HUES48 (cell line): ENCODE results near the gene CDCA5.

Source experiments
- H3K27ac ChIP-seq: one replicate; pipeline ENCODE4 v1.7.0; 2013; ENCODE audit warnings: low read depth, low read length, inconsistent platforms
- H3K27me3 ChIP-seq: 2 replicates; pipeline ENCODE4 v1.6.1; 2013; ENCODE audit warnings: mild to moderate bottlenecking, low read length; ENCODE audit not compliant: control insufficient read depth, insufficient read depth
- H3K36me3 ChIP-seq: 2 replicates; pipeline ENCODE4 v1.6.1; 2013; ENCODE audit warnings: low read length; ENCODE audit not compliant: control insufficient read depth, insufficient read depth
- H3K4me1 ChIP-seq: 2 replicates; pipeline ENCODE4 v1.6.1; 2013; ENCODE audit warnings: mild to moderate bottlenecking, low read length; ENCODE audit not compliant: control insufficient read depth, insufficient read depth
- H3K4me3 ChIP-seq: 2 replicates; pipeline ENCODE4 v1.5.1; 2013; ENCODE audit warnings: mild to moderate bottlenecking, low read depth, low read length
- H3K9ac ChIP-seq: 2 replicates; pipeline ENCODE4 v1.6.1; 2013; ENCODE audit warnings: mild to moderate bottlenecking, low read depth, low read length, moderate library complexity
- H3K9me3 ChIP-seq: 2 replicates; pipeline ENCODE4 v1.6.1; 2013; ENCODE audit warnings: low read length; ENCODE audit not compliant: control insufficient read depth, insufficient read depth

CDCA5 gene

DNA sequence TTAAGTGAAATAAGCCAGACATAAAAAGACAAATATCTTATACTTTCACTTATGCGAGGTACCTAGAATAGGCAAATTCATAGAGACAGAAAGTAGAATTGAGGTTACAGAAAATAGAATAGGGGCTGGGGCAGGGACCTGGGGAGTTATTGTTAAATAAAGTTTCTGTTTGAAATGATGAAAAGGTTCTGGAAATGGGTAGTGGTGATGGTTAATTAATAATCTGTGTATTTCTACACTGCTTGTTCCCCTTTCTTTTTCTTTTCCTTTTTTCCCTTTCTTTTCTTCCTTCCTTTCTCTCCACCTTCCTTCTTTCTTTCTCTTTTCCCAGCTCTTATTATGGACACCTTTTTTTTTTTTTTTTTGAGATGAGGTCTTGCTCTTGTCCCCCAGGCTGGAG, 28.3 kb downstream of the CDCA5 start:
- H3K27me3 ChIP-seq: no peaks in the 10 kb centered on the region
- no peaks in the 10 kb centered on the region for H3K9me3 ChIP-seq
- H3K9ac ChIP-seq: no peak overlapping the region
- no peaks in the 10 kb centered on the region for H3K36me3 ChIP-seq
- H3K4me1 ChIP-seq: no peaks in the 10 kb centered on the region
- H3K27ac ChIP-seq: no peak overlapping the region
- no peak overlapping the region for H3K4me3 ChIP-seq

DNA sequence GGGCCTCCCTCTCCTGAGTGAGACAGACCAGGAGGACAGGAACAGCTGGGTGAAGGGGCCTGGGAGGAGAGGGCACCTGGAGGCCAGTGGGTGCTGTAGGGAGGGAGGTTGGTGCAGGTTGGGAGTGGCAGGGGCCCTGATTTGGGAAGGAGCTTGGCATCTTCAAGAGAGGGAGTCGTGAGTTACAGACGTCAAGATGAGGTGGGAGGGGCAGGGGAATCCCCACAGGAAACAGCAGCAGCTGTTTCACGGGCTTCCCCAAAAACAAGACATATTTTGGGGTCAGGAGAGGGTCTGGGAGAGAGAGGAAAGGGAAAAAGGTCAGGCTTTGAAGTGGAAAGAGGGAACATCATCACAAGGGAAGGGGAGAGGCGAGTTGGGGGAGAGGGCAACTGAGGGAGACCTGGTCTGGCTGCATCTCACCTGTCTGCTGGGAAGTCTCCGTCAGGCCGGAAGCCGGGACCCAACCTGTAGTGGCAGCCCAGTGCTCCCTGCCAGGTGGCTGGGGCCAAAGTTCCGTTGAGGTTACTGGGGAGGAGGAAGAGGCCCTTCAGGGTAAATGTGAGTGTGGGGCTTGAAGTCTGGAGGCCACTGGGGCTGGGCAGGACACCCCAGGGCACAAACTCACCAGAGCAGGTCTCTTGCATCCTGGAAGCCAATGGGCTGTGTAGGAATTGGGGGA, 29.9 kb downstream of the CDCA5 start:
- Histone ChIP-seq H3K36me3 (no peaks in the 10 kb centered on the region), H3K9ac (no peak overlapping the region), H3K4me3 (no peak overlapping the region)

DNA sequence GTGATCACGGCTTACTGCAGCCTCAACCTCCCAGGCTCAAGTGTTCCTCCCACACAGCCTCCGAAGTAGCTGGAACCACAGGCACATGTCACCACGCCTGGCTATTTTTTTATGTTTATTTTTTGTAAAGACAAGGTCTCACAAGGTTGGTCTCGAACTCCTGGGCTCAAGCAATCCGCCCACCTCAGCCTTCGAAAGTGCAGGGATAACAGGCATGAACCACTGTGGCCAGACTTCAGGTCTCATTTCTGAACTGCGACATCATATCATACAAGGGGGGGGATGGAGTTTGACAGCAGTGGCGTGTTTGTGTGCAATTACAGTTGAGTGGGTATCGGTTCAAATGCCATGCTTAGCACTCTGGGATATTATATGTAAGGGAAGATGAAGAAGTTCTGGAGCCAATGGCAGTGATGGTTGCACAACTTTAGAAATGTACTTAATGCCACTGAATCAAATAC, 32.4 kb downstream of the CDCA5 start:
- no peak overlapping the region for H3K9ac ChIP-seq

More for the DNA sequence above, 29.9 kb downstream of the CDCA5 start:
- Histone ChIP-seq H3K9me3 (no peaks in the 10 kb centered on the region), H3K27me3 (no peaks in the 10 kb centered on the region), H3K4me1 (no peaks in the 10 kb centered on the region), H3K27ac (no peak overlapping the region)

DNA sequence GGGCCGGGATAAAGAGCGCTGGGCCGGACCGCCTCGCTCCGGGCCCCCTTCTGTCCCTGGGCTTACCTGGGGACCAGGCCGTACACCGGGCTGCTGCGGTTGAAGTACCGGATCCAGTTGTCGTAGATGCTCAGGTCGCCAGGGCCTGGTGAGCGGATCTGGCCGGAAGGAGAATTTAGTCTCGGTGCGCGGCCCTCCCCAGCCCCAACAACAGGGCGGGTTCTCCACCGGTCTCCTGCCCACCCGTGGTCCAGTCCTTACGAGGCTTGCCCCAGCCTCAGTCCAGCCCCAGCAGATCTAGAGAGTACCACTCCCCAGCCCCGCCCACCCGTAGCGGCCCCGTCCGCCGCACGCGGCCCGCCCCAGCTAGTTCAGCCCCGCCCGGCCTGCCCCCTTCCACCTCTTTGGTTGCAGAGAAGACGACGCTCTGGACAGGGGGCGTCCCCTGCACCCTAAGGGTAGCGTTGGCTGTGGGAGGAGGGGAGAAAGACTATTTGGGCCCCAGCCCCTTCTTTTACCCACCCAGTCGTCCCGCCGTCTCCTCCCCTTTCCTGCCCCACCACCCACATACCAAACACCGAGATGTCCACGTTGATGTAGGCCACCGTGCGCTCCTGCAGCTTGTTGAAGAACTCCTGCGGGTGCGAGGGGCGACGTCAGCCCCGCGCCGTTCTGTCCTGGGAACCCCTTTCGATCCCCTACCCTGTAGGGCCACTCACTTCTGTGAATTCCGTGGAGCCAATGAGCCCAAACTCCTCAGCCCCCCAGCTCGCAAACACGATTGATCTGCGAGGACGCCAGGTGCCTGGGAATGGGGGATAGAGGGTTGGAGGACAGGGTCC, 36.0 kb downstream of the CDCA5 start:
- H3K27me3 ChIP-seq: no peaks in the 10 kb centered on the region
- H3K4me3 ChIP-seq: no peak overlapping the region
- H3K27ac ChIP-seq: no peak overlapping the region
- peaks cover 25% of the 10 kb centered on the region for H3K36me3 ChIP-seq
- H3K9me3 ChIP-seq: no peaks in the 10 kb centered on the region
- no peak overlapping the region for H3K9ac ChIP-seq
- no peaks in the 10 kb centered on the region; the same call in 1 of the 2 replicates for H3K4me1 ChIP-seq

More for the DNA sequence above, 32.4 kb downstream of the CDCA5 start:
- H3K27ac ChIP-seq: no peak overlapping the region
- no peaks in the 10 kb centered on the region for H3K9me3 ChIP-seq
- H3K4me1 ChIP-seq: no peaks in the 10 kb centered on the region; the same call in 1 of the 2 replicates
- H3K36me3 ChIP-seq: no peaks in the 10 kb centered on the region
- H3K4me3 ChIP-seq: no peak overlapping the region
- no peaks in the 10 kb centered on the region for H3K27me3 ChIP-seq

DNA sequence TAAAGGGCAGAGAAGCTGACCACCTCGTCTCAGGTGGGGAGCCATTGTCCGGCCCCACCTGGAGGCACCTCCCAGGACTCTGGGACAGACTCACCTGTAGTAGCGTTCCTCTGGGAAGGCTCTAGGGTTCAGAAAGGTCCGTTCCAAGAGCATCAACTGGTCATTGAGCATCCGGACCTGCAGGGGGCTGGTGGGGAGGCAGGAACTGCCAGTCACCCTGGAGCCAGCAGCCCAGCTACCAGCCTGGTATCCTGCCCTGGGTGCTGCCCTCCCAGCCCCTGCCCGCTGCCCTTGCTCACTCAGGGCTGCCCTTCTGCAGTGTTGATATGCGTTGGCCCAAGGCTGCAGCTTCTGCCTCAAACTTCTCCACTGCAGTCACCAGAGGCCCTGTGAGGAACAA, 38.1 kb downstream of the CDCA5 start:
- Histone ChIP-seq H3K27me3 (no peaks in the 10 kb centered on the region), H3K4me1 (no peaks in the 10 kb centered on the region; the same call in 1 of the 2 replicates), H3K9ac (no peak overlapping the region), H3K36me3 (peaks cover 25% of the 10 kb centered on the region), H3K4me3 (no peak overlapping the region), H3K9me3 (no peaks in the 10 kb centered on the region), H3K27ac (no peak overlapping the region)

DNA sequence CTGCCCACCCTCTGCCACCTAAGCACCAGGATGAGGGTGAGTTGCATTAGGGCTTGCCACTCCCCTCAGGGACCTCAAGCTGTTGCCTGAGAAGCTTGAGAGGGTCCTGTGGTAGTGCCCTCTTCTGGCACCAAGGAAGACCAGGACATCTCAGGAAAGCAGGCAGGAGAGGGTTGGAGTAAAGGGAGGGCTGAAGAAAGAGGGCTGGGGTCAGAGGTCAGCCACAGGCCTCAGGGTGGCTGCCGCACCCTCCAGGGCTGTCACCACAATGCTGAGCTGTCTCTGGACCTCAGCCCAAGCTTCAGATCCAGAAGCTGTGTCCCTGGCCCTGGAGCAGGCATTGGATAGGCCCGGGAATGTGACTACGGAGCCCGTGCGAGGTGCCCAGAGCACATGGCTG, 38.8 kb downstream of the CDCA5 start:
- Histone ChIP-seq H3K36me3 (peaks cover 25% of the 10 kb centered on the region), H3K27ac (no peak overlapping the region), H3K27me3 (no peaks in the 10 kb centered on the region), H3K4me1 (no peaks in the 10 kb centered on the region; the same call in 1 of the 2 replicates), H3K9ac (no peak overlapping the region), H3K9me3 (no peaks in the 10 kb centered on the region), H3K4me3 (no peak overlapping the region)

DNA sequence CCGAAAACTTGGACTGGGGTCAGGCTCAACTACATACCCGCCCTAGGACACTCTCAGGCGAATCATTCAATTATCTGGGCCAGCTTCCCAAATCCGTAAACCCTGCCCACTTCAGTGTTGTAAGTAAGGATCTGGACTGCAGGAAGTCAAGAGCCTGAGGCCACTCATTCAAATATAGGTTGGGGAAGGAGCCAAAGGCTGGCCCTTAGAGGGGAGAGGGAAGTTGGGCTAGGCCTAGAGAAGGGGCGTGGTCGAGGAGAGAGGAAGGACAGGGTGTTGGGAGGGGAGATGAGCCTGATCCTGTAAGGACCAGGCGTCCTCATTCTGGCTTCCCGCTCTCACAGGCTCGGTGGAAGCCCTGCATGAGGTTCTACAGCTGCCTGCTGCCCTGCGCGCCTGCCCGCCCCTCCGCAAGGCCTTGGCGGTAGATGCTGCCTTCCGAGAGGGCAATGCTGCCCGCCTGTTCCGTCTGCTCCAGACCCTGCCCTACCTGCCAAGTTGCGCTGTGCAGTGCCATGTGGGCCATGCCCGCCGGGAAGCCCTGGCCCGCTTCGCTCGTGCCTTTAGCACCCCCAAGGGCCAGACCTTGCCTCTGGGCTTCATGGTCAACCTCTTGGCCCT, 39.8 kb downstream of the CDCA5 start:
- Histone ChIP-seq H3K4me3 (no peak overlapping the region), H3K9ac (no peak overlapping the region), H3K27me3 (no peaks in the 10 kb centered on the region), H3K9me3 (no peaks in the 10 kb centered on the region), H3K27ac (no peak overlapping the region), H3K4me1 (no peaks in the 10 kb centered on the region; the same call in 1 of the 2 replicates), H3K36me3 (peaks cover 25% of the 10 kb centered on the region)

DNA sequence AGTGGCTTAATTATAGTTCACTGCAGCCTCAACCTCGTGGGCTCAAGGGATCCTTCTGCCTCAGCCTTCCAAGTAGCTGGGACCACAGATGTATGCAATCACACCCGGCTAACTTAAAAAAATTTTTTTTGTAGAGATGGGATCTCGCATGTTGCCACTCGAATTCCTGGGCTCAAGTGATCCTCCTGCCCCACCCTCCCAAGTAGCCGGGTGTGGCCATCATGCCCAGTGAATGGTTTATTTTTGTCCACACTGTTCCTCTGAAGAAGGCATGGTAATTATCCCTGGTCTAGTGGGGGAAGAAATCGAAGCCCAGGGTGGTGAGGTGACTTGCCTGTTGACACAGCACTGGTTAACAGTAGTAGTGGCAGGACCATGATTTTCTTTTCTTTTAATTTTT, 40.9 kb downstream of the CDCA5 start:
- H3K27me3 ChIP-seq: no peaks in the 10 kb centered on the region
- H3K9me3 ChIP-seq: no peaks in the 10 kb centered on the region
- H3K4me1 ChIP-seq: no peaks in the 10 kb centered on the region; the same call in 1 of the 2 replicates
- no peak overlapping the region for H3K4me3 ChIP-seq
- peaks cover 34% of the 10 kb centered on the region for H3K36me3 ChIP-seq
- no peak overlapping the region for H3K27ac ChIP-seq
- no peak overlapping the region for H3K9ac ChIP-seq

DNA sequence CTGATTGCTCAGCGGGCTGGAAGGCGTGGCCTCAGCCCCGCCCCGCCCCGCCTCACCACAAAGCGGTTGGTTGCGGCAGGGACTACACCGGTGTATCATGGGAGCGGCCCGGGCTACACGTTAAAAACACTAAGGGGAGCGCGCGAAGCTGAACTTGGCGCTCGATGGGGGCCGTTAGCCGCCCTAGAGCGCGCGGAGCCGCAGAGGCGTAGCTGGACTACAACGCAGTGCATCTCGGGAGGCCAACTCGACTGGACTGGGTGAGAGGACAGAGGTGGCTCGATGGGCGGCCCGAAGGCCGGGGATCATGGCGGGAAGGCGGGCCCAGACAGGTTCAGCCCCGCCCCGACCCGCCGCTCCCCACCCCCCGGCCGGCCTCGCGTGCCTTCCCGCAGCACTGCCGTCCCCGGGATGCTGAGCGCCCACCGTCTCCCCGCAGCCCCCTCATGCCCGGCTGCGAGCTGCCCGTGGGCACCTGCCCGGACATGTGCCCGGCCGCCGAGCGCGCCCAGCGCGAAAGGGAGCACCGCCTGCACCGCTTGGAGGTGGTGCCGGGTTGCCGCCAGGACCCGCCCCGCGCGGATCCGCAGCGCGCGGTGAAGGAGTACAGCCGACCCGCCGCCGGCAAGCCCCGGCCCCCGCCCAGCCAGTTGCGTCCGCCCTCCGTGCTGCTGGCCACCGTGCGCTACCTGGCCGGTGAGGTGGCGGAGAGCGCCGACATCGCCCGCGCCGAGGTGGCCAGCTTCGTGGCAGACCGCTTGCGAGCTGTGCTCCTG, 42.8 kb downstream of the CDCA5 start, which contains the start of gene SAC3D1:
SAC3D1 (plus strand) TSS at position 364 of the 776 bp plus-strand sequence; CDS start at position 447, 83 bp downstream.
- H3K4me3 ChIP-seq: peak within 1 kb of the TSS; percentile 95
- H3K4me1 ChIP-seq: no peaks in the 10 kb centered on the region
- peak within 1 kb of the TSS; percentile 85 for H3K9ac ChIP-seq
- H3K27ac ChIP-seq: peak within 1 kb of the TSS; percentile 97
- H3K27me3 ChIP-seq: no peaks in the 10 kb centered on the region
- no peaks in the 10 kb centered on the region for H3K9me3 ChIP-seq
- peaks cover 38% of the 10 kb centered on the region for H3K36me3 ChIP-seq

DNA sequence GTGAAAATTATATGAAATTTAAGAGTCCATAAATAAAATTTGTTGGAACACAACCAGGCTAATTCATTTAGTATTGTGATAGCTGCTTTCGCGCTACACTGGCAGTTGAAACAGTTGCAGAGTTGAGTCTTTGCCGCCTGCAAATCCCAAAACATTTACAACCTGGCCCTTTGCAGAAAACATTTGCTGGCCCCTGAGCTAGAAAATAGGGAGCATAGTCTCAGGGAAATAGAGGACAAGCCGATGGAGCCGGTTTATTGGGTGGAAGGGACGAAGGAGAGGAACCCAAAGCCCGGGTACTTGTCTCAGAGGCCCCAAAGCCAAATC, 43.4 kb downstream of the CDCA5 start:
- Histone ChIP-seq H3K4me3 (peak overlapping the region; percentile 95), H3K36me3 (peaks cover 32% of the 10 kb centered on the region), H3K27me3 (no peaks in the 10 kb centered on the region), H3K9me3 (no peaks in the 10 kb centered on the region), H3K4me1 (no peaks in the 10 kb centered on the region), H3K9ac (peak overlapping the region; percentile 85; the same call in 1 of the 2 replicates), H3K27ac (peak overlapping the region; percentile 97)
